GM12878 (cell line): Measurements from ENCODE around the gene CENPX. TPM values are rescaled to one million over a fixed set of nuclear protein-coding genes. Genes with fewer than 3 reads are reported as not detected.
A peak's percentile ranks its signal among the peaks of the same experiment; 100 is the strongest.
"Not testable (repeated sequence)": the region's sequence is repeated elsewhere in the genome, so short reads cannot be mapped to it uniquely, and the experiment has no call there.

ENCODE experiments used
- ATAC-seq: fragments of 200-7000 bp; cut with Tn5 transposase; 3 replicates; pipeline ENCODE4 v1.9.1; 2020; ENCODE audit warnings: mild to moderate bottlenecking, moderate library complexity
- BruUV-seq: library from RNA; stranded (reverse); fragments of 400-500 nt; replicated peaks from 2 replicates; lab custom pipeline; 2021; lab: Mats Ljungman, UMichigan
- CTCF ChIA-PET: fragments of 300-600 bp; sonication (Branson Sonifier 250); formaldehyde crosslinking; extraction: SDS; loops from one replicate; lab custom pipeline; 2021; ENCODE audit warnings: inconsistent platforms; lab: Yijun Ruan, JAX
- POLR2A ChIA-PET: fragments of 350-600 bp; formaldehyde crosslinking; extraction: SDS; loops from one replicate; lab custom pipeline; 2021; ENCODE audit warnings: inconsistent platforms; lab: Charles Lee
- RAD21 ChIA-PET: fragments of 300-600 bp; sonication (Branson Sonifier 250); formaldehyde crosslinking; loops from one replicate; lab custom pipeline; 2023; ENCODE audit warnings: antibody characterized with exemption; ENCODE audit not compliant: unreplicated experiment; lab: Charles Lee
- SMC1A ChIA-PET: fragments of 300-600 bp; sonication (Branson Sonifier 250); formaldehyde crosslinking; loops from one replicate; lab custom pipeline; 2023; ENCODE audit not compliant: unreplicated experiment, uncharacterized antibody; lab: Charles Lee
- DNase-seq: peaks from one replicate; pipeline ENCODE4 v3.0.0-alpha.2; 2011; ENCODE audit warnings: low read depth, low spot score
- FAIRE-seq: peaks from 3 replicates; lab custom pipeline; 2011; peaks lifted over from hg19 to GRCh38; lab: Jason Lieb, UNC
- H2AFZ ChIP-seq: 2 replicates; pipeline ENCODE4 v1.6.0; 2011; ENCODE audit warnings: low read depth, low read length, control low read depth; ENCODE audit not compliant: control insufficient read depth
- H3K27ac ChIP-seq: 2 replicates; pipeline ENCODE4 v1.5.1; 2011; ENCODE audit warnings: control low read depth; ENCODE audit not compliant: control insufficient read depth, insufficient read depth
- H3K27me3 ChIP-seq, 2 experiments: replicated peaks in 1 of 2; 2 replicates each; pipeline versions ENCODE4 v1.6.0 to v1.6.1; 2011; ENCODE audit warnings: low read length in 1 of 2; ENCODE audit not compliant: control insufficient read depth in 2 of 2, insufficient read depth in 2 of 2
- H3K36me3 ChIP-seq, 2 experiments: 2 replicates each; pipeline ENCODE4 v1.5.1; 2011; ENCODE audit warnings: low read length in 1 of 2; ENCODE audit not compliant: control insufficient read depth in 2 of 2, insufficient read depth in 2 of 2
- H3K4me1 ChIP-seq: 2 replicates; pipeline ENCODE4 v1.6.1; 2011; ENCODE audit warnings: mild to moderate bottlenecking, low read length, moderate library complexity, mixed read lengths; ENCODE audit not compliant: control insufficient read depth, insufficient read depth
- H3K4me2 ChIP-seq: 2 replicates; pipeline ENCODE4 v1.6.0; 2011; ENCODE audit warnings: control low read depth; ENCODE audit not compliant: control insufficient read depth, insufficient read depth
- H3K4me3 ChIP-seq: fragments of 200-600 bp; sonication (generic); 2 replicates; pipeline ENCODE4 v1.5.1; 2016
- H3K79me2 ChIP-seq: 2 replicates; pipeline ENCODE4 v1.6.0; 2011; ENCODE audit warnings: low read length; ENCODE audit not compliant: control insufficient read depth, insufficient read depth
- H3K9ac ChIP-seq: 2 replicates; pipeline ENCODE4 v1.8.0; 2011; ENCODE audit warnings: low read length, control low read depth, mixed read lengths; ENCODE audit not compliant: control insufficient read depth, insufficient read depth
- H3K9me3 ChIP-seq: replicated peaks from 3 replicates; pipeline ENCODE4 v1.5.1; 2011; ENCODE audit warnings: mild to moderate bottlenecking, low read length; ENCODE audit not compliant: control insufficient read depth, insufficient read depth
- H4K20me1 ChIP-seq: 2 replicates; pipeline ENCODE4 v1.6.0; 2011; ENCODE audit not compliant: control insufficient read depth, insufficient read depth
- BHLHE40 ChIP-seq, 2 experiments: fragments of 450-650 bp in 1 of 2; IDR thresholded peaks; 2 replicates each; pipeline ENCODE4 v1.6.1; 2011 to 2017; ENCODE audit warnings: low read depth in 2 of 2, borderline replicate concordance in 1 of 2, improper control_type of control experiment in 1 of 2, low read length in 1 of 2, mild to moderate bottlenecking in 1 of 2
- PBX3 ChIP-seq: IDR thresholded peaks from 2 replicates; pipeline ENCODE4 v1.6.1; 2011; ENCODE audit warnings: mild to moderate bottlenecking, low read depth, low read length, moderate library complexity; ENCODE audit not compliant: insufficient replicate concordance
- PKNOX1 ChIP-seq: fragments of 450-650 bp; IDR thresholded peaks from 2 replicates; pipeline ENCODE4 v1.6.1; 2016; ENCODE audit warnings: mild to moderate bottlenecking
- RAD51 ChIP-seq: fragments of 450-650 bp; IDR thresholded peaks from 2 replicates; pipeline ENCODE4 v1.6.1; 2016; ENCODE audit warnings: moderate library complexity, mild to moderate bottlenecking, inconsistent platforms
- SPI1 ChIP-seq: IDR thresholded peaks from 2 replicates; pipeline ENCODE4 v1.6.1; 2011; ENCODE audit warnings: low read depth, mild to moderate bottlenecking, low read length, moderate library complexity, borderline replicate concordance; ENCODE audit not compliant: insufficient read depth
- USF1 ChIP-seq: IDR thresholded peaks from 2 replicates; pipeline ENCODE4 v1.6.1; 2011; ENCODE audit warnings: borderline replicate concordance, low read depth, mild to moderate bottlenecking, moderate library complexity, mixed read lengths, low read length; ENCODE audit not compliant: insufficient read depth; ENCODE audit errors: extremely low read length
- WGBS: methylation state at CpG from one replicate; pipeline ENCODE4 v1.1.6; 2016; ENCODE audit warnings: low lambda C conversion rate; ENCODE audit not compliant: insufficient replicate concordance, insufficient coverage; ENCODE audit errors: missing lambda C conversion rate; 5-methylcytosine and 5-hydroxymethylcytosine counted together
- in situ Hi-C: fragments of 300-500 bp; cut with MboI; formaldehyde crosslinking; loops from 9 replicates; pipeline ENCODE4 v1.14.3; 2018; ENCODE audit warnings: mixed read lengths
- intact Hi-C: fragments of 100-400 bp; cut with micrococcal nuclease; formaldehyde crosslinking; loops from one replicate; pipeline ENCODE4 v1.14.2; 2022; ENCODE audit not compliant: unreplicated experiment
- polyA plus RNA-seq, 11 experiments: library from polyadenylated mRNA; depleted of rRNA in 4 of 11; unstranded in 6 of 11; stranded (reverse) in 5 of 11; fragments of >200 nt; fragmentation: Nextera tagmentation in 4 of 11; fragmentation: Illumina TruSeq in 1 of 11; extraction: Ambion mirVana in 4 of 11; extraction: Trizol in 1 of 11; gene quantifications; 1 replicate in 1 of 11; 2 replicates in 10 of 11; pipeline versions ENCODE4 v1.2.1 to v1.2.3, GENCODE V29; 2011 to 2016; ENCODE audit warnings: inconsistent platforms in 2 of 11, missing spikeins in 2 of 11, low read depth in 1 of 11
- total RNA-seq, 4 experiments: library from RNA; depleted of rRNA in 3 of 4; stranded (reverse); fragments of >200 nt in 3 of 4; fragmentation: Illumina TruSeq in 1 of 4; extraction: Trizol in 1 of 4; gene quantifications; 2 replicates each; pipeline versions ENCODE4 v1.2.1 to v1.2.3, GENCODE V29; 2013 to 2021

The CENPX gene
- total and polyA plus RNA-seq, 10 of the 15 experiments (the other 5 are each of a cell fraction or from before 2014, with no cell fraction given) = 11.7 to 182 (median 71.9) TPM

GRCh38 chr17:82038796-82039409, 16.2 kb upstream of the CENPX start:
- intact Hi-C loops = loop anchor here (5.0 kb wide), 1 partner anchor 58 kb away; the partner anchor contains the start of gene FASN
- ChIA-PET SMC1A (interaction anchor here (0.7 to 1.4 kb wide), 2 partner anchors 43 to 71 kb away, joined by 4 to 7 read pairs; no protein-coding TSS in a partner anchor), CTCF (interaction anchor here (1.4 to 1.9 kb wide), 2 partner anchors 12 to 17 kb away, joined by 3 to 30 read pairs; partner anchors contain the start of genes CENPX and LRRC45), RAD21 (interaction anchor here (2.4 kb wide), 1 partner anchor 16 kb away, joined by 13 read pairs; the partner anchor contains the start of genes CENPX and LRRC45)
- H3K9ac ChIP-seq, H4K20me1 ChIP-seq, H3K79me2 ChIP-seq, H3K36me3 ChIP-seq, ATAC-seq, H2AFZ ChIP-seq, H3K9me3 ChIP-seq, POLR2A ChIA-PET, H3K27ac ChIP-seq, H3K27me3 ChIP-seq, H3K4me2 ChIP-seq, FAIRE-seq, H3K4me3 ChIP-seq, DNase-seq, BruUV-seq: not testable (repeated sequence)
- TF ChIP-seq PKNOX1 (peak; percentile 85), SPI1 (peak; percentile 22; the same call in 1 of the 2 replicates), PBX3 (peak; percentile 71), BHLHE40 (IDR thresholded peaks at IDR 0.05; ENCODE audit: borderline replicate concordance in 1 of 2, low read depth in 2 of 2, low read length in 1 of 2) (peak in 1 of 2 experiments; percentile 76; a peak in 2 of 4 replicates), USF1 (peak; percentile 25), RAD51 (peak; percentile 97)
- WGBS = 68% methylated on average over 16 of the region's 16 CpGs
- in situ Hi-C loops = loop anchor here (5.0 kb wide), 1 partner anchor 118 kb away; no protein-coding TSS in a partner anchor
- H3K4me1 ChIP-seq = peaks cover 10% of the 10 kb centered on the region
